GM19397 (cell line): Measurements from ENCODE around the gene UBE2J2.

ENCODE experiments used
- ATAC-seq: cut with Tn5 transposase; IDR thresholded peaks from one replicate; pipeline ENCODE4 v1.9.1; 2021; ENCODE audit warnings: mild to moderate bottlenecking, moderate library complexity; ENCODE audit not compliant: unreplicated experiment

The UBE2J2 gene

GRCh38 chr1:1229770-1230169 is 43.9 kb downstream of the UBE2J2 start:
- ATAC-seq = no peak

DNA sequence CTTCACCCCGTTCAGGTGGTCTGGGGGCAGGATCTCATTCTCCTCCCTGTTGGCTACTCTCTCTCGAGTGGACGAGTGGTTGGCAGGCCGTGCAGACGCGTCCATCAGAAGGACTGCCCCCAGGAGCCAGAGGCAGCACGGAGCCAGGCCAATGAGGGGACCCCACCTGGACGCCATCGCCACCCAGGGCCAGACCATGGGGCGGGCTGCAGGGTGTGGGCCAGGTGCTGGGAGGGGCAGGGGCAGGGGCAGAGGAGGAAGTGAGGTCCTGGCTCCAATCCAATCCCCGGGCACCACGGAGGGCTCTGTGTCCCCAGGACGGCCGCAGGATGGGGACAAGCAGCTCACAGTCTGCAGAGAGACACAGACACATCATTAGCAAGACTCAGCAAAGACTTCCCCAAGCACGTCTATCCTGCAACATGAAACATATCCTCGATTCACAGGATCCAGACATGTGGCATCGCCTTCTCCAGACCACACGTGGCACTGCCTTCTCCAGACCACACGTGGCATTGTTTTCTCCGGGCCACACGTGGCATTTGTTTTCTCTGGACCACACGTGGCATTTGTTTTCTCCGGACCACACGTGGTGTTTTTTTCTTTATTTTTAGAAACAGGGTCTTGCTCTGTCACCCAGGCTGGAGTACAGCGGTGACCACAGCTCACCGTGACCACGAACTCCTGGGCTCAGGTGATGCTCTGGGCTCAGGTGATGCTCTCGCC is 44.9 kb downstream of the UBE2J2 start:
- no peak for ATAC-seq

- ATAC-seq = no peak
Observed at GRCh38 chr1:1228187-1228586, 45.5 kb downstream of the UBE2J2 start.

DNA sequence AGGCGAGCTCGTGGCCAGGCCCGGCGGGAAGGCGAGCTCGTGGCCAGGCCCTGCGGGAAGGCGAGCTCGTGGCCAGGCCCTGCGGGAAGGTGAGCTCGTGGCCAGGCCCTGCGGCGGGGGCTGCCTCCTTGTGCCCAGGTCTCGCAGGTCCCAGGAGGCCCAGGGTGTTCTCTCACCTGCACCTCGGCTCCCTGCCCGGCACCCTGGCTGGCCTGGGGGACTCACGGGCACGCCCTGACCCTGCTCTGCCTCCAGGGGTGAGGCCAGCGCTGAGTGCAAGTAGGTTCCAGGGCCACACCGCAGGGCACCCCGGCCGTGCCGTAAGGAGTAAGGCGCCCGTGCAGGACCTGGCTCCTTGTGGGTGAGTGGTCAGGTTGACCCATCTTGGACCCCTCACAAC is 46.3 kb downstream of the UBE2J2 start:
- no peak for ATAC-seq

DNA sequence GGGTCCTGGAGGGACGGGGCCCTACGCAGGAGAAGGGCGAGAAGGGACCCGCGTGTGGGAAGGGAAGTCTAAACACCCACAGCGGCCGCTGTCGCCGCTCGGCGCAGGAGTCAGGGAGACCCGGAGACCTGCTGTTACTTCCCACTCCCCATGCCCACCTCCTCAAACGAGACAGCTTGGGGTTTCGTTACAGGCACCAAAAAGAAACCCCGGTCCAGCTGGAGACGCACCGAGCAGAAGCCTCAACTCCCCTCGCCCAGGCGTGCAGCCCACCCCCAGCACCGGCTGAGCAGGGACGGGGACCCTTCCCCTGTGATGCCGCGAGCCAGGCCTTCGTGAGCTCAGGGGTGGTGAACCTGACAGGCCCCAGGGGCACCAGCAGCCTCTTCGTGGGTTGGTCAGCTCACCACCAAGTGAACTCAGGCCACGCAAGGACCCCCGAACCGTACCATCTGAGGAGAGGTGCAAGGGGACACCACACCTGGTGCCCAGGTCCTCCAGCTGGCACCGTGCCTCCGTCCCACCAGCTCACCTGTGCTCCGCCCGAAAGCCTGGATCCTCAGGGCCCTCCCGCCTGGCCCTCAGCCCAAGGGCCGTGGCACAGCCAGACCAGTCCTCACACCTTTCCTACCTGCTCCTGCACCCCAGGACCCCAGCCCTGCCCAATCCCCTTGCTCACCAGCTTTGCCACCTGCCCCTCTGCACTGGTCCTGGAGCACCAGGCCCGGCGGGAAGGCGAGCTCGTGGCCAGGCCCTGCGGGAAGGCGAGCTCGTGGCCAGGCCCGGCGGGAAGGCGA is 46.9 kb downstream of the UBE2J2 start:
- no peak for ATAC-seq

- ATAC-seq = no peak
Observed at GRCh38 chr1:1225913-1226312, 47.7 kb downstream of the UBE2J2 start.

- no peak for ATAC-seq
Observed at GRCh38 chr1:1225238-1225845, 48.3 kb downstream of the UBE2J2 start.

DNA sequence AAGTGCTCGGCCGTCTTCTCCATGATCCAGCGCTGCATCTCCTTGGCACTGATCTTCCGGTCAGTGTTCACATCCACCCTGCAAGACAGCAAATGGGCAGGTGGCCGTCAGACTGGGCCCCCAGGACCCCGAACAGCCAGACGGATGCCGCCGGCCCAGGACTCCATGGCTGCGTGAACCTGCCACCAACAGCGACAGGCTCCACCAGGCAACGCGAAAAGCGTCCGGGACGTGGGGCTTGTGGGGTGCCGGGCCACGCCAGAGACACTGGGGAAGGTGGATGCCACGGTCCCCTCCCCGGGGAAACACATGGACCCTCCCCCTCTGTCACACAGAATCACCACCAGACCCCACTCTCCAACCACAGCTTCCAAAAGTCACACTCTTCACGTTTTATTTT is 49.8 kb downstream of the UBE2J2 start:
- no peak for ATAC-seq

GRCh38 chr1:1223321-1223720 is 50.3 kb downstream of the UBE2J2 start:
- ATAC-seq = no peak

- no peak for ATAC-seq
Observed at GRCh38 chr1:1222575-1223225, 51.0 kb downstream of the UBE2J2 start.

DNA sequence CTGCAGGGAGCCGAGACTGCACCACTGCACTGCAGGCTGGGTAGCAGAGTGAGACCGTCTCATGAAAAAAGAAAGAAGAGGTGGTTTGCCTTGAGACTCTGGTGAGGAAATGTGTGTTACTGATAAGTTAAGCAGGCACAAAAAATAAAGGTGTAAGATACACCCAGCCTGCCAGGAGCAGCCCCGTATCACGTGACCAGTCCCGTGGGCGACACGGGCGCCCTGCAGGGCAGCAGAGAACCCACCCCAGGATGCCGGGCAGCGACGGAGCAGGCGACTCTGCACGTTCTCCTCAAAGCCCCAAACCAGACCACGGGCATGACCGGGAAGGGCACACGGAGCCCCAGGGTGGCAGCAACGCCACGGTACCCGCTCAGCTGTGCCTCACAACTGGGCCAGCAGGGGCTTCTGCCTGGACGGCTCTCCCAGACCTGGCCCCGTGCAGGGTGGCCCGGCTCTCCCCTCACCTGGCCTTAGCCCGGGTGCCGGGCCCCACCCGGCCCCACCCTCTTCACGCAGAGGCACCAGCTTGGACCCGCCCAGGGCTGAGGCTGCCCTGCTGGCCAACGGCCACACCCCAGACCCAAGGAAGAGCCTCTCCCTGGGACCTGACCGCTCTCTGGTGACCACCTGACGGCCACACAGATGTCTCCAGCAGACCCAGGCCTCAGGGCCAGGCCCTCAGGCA is 51.6 kb downstream of the UBE2J2 start:
- no peak for ATAC-seq

DNA sequence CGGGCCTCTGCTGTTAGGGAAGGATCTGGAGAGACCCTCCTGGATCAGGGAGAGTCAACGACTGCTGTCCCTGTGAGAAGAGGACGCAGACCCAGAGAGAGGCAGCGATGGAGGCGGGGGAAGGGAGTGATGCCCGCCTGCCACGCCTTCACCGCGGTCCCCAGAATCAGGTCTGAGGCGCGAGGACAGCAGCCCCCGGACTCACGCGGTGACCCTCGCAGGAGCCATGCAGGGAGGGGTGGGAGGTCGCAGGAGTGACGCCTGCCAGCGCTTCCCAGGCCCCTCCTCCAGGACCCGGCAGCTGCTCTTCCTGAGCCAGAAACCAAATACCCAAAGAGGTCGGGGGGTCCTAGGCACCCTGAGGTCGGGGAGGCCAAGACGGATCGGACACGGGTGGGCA is 53.5 kb downstream of the UBE2J2 start:
- no peak for ATAC-seq

DNA sequence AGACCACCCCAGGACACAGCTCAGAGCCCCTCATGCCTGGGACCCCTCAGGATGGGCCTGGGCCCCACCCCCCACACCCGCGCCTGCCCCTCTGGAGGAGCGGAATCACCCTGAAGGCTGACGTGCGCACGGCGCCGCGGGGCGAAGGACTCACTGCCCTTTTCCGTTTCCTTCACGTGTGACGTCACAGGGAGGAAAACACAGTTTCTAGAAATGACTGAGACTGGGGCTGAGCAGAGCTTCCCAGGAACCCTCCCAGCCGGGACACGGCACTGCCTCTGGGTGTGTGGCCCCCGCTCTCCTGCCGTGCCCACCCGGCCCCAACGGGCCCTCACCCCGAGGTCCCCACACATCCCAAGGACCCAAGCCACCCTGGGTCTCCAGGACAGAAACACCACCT is 54.3 kb downstream of the UBE2J2 start:
- no peak for ATAC-seq

- ATAC-seq = no peak
Observed at GRCh38 chr1:1218524-1219200, 55.0 kb downstream of the UBE2J2 start.

DNA sequence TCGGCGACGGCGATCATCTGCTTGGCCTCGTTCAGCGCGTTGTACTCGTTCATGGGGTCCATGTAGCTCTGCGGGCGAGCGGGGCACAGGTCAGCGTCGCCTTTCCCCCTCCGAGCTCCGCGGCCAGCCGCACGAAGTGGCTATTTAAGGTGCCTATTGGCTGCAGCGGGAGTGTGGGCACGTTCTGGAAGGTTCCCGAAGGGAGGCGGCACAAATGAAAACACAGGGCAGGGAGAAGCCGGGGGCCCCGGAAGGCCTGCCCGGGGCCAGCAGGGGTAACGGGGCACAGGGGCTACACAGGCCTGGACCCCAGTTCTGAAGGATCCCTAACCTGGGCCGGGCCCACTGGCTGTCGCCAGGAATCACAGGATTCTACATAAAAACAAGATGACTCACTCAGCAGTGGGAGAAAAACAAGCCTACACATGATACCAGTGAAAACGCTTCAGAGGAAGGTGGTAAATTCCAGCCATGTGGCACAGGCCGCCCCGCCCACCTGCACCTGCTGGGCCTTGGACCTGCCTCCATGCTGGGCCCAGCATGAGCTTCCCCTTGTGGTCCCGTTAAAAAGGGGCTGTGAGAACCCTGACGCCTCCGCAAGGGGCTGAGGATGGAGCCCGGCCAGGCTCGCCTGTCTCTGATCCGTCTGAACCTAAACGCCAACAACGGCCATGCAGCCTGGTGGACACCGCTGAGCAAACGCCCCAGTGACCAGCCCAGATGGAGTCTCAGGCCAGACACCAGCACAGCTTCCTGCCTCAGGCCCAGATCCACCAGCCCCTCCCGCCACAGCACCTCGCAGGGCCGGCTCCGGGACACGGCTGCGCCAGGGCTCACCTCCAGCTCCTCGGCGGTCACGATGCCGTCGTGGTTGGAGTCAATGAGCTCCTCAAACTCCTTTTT is 55.8 kb downstream of the UBE2J2 start:
- no peak for ATAC-seq

DNA sequence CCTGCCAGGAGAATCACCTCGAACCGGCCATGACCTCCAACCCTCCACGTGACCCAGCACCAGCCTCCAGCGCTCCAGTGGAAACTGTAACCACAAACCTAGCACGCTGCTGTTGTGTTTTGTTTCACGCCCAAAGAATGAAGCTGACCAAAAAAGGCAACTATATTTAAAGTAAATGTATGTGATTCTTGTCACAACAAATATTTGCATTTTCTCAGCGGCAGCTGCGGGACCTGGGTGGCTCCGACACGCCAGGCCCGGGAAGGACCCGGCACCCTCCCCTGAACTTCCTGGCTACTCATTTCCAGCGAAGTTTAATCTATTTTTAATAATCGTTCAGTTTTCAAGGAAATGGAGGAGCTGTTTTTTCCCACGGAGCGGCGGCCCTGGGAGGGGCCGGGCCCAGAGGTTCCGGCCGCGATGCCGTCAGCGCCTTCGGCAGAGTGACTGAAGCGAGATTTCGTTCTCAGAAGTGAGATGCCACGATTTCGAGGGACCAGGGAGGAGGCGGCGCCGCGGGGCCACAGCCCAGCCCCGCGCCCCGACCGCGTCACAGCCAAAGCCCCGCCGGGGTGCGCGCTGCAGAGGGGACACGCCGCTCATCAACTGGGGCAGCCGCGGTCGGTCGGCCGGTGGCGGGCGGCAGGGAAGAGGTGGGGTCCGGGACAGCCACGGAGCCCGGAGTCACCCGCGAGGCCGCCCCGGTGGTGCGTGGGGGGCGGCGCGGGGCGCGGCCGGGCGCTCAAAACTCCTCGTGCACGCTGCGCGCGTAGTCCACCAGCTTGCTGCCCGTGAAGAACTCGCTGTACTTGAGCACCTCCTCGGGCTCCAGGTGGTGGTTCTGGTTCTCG is 56.7 kb downstream of the UBE2J2 start:
- no peak for ATAC-seq

DNA sequence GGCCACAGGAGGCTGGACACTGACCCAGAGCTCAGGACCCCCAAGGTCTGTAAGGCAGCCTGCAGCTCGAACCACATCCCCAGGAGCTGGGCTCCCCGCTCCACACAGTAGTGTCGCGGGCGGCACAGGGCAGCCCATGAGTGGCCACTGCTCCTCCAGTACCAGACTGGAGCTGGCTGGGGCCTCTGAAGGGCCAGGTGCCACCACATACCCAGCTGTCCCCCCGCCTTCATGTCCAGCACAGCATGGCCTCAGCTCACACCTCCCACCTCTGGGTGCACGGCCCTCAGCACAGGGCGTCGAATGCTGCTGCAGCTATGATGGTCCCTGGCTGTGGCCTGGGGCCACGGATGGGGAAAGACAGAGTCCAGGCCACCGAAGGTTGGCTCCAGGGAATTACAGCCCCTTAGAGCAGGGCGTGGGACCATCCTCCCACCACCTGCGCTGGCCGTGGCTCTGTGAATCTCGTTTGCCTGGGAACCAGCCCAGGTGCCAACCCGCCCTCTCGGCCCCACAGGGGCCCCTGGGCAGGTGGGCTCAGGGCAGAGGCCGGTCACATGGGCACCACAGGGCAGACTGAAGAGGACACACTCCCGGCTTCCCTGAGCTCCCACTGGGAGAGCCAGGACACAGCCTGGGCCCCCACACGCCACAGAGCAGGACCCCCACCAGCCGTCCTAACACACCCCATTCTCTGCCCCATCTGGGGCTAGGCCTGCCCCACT is 57.6 kb downstream of the UBE2J2 start:
- no peak for ATAC-seq
